Stimulated activated CD8-positive, alpha-beta memory T cell treated with anti-CD3 and anti-CD28 coated beads, Interleukin-7, amount 100 ng/mL, for 48 hours (primary cell): ENCODE results near the gene SAP25.
A peak's percentile ranks its signal among the peaks of the same experiment; 100 is the strongest.
"Not testable (repeated sequence)": the region's sequence is repeated elsewhere in the genome, so short reads cannot be mapped to it uniquely, and the experiment has no call there.

ENCODE experiments used
- DNase-seq, 2 donors: peaks; one replicate each; pipeline ENCODE4 v3.0.0-alpha.2; 2020; ENCODE audit warnings: low read depth in 1 of 2; ENCODE audit errors: extremely low read depth in 1 of 2

Gene SAP25

GRCh38 chr7:100577103-100577502 is 3.4 kb upstream of the SAP25 start:
- no peak for DNase-seq

GRCh38 chr7:100576384-100576993 is 2.8 kb upstream of the SAP25 start:
- no peak for DNase-seq

- DNase-seq, result no peak
Observed at GRCh38 chr7:100575746-100576383, 2.2 kb upstream of the SAP25 start.

- no peak for DNase-seq
Observed at GRCh38 chr7:100575206-100575631, 1.5 kb upstream of the SAP25 start.

- no peak for DNase-seq
Observed at GRCh38 chr7:100574362-100575205, 884 bp upstream of the SAP25 start.

GRCh38 chr7:100572949-100573675 is 588 bp downstream of the SAP25 start:
- DNase-seq, result no peak

GRCh38 chr7:100572281-100572948 is 1.3 kb downstream of the SAP25 start:
- DNase-seq, result no peak

GRCh38 chr7:100571829-100572116 is 1.9 kb downstream of the SAP25 start:
- DNase-seq, result no peak

GRCh38 chr7:100570954-100571828 is 2.5 kb downstream of the SAP25 start:
- DNase-seq, result no peak

- no peak for DNase-seq
Observed at GRCh38 chr7:100568896-100569844, 4.5 kb downstream of the SAP25 start.

GRCh38 chr7:100568176-100568895 is 5.4 kb downstream of the SAP25 start:
- no peak for DNase-seq

GRCh38 chr7:100567751-100568175 is 5.9 kb downstream of the SAP25 start:
- DNase-seq, result no peak

GRCh38 chr7:100567031-100567730 is 6.5 kb downstream of the SAP25 start:
- DNase-seq, result no peak

- no peak for DNase-seq
Observed at GRCh38 chr7:100566018-100566531, 7.6 kb downstream of the SAP25 start.

- DNase-seq, result no peak
Observed at GRCh38 chr7:100565133-100565571, 8.5 kb downstream of the SAP25 start.

GRCh38 chr7:100564405-100564804 is 9.3 kb downstream of the SAP25 start:
- not testable (repeated sequence) for DNase-seq

- DNase-seq, result peak in 1 of 2 donors; percentile 61
Observed at GRCh38 chr7:100563809-100564400, 9.8 kb downstream of the SAP25 start.
